ENCODE data around the gene FRMPD2.

Gene FRMPD2

GRCh38 chr10:48288661-48289060, 14.2 kb upstream of the FRMPD2 start:
- H3K18ac ChIP-seq (ENCODE audit: low read length), result no peak overlapping the region
- H2BK5ac ChIP-seq (ENCODE audit: low read length), result no peak overlapping the region
- H4K91ac ChIP-seq (ENCODE audit: low read depth, low read length, poor library complexity), result no peak overlapping the region
- no peaks in the 10 kb centered on the region for H3K79me1 ChIP-seq (ENCODE audit: low read depth, low read length)
- H3K14ac ChIP-seq (ENCODE audit: low read length), result no peak overlapping the region
- H3K27me3 ChIP-seq (ENCODE audit: control insufficient read depth in 3 of 3, insufficient read depth in 3 of 3, low read depth in 1 of 3, low read length in 3 of 3), result no peaks in the 10 kb centered on the region
- peak overlapping the region; percentile 78 for H2AFZ ChIP-seq (ENCODE audit: low read length)
- WGBS, 2 donors (ENCODE audit: extremely low coverage in 2 of 2, insufficient read length in 2 of 2, insufficient replicate concordance in 1 of 2), result no CpG with 5 or more reads among the region's 7 CpGs
- no peak overlapping the region for H2BK12ac ChIP-seq (ENCODE audit: low read length)
- no peak overlapping the region for H3K4me2 ChIP-seq (ENCODE audit: insufficient read depth, low read length, poor library complexity, severe bottlenecking)
- H3K4me3 ChIP-seq (ENCODE audit: low read length in 2 of 2), result no peak overlapping the region
- no peak overlapping the region for H2AK5ac ChIP-seq (ENCODE audit: low read depth, low read length)
- no peak overlapping the region for H3K27ac ChIP-seq (replicated peaks; ENCODE audit: low read length)
- no peak overlapping the region for H3K9ac ChIP-seq (ENCODE audit: low read depth, low read length, poor library complexity)
- H2BK15ac ChIP-seq (ENCODE audit: low read length), result no peak overlapping the region
- peaks cover 3 to 5% of the 10 kb centered on the region in 2 donors for H3K9me3 ChIP-seq (replicated peaks in 1 of 2; ENCODE audit: control insufficient read depth in 2 of 2, insufficient read depth in 1 of 2, low read depth in 1 of 2, low read length in 2 of 2)
- no peak overlapping the region for H3K4ac ChIP-seq (ENCODE audit: low read length)
- DNase-seq (ENCODE audit: low spot score), result no peak
- H3K23ac ChIP-seq (ENCODE audit: low read depth, low read length, poor library complexity), result no peak overlapping the region
- H3K4me1 ChIP-seq (ENCODE audit: control insufficient read depth in 2 of 2, insufficient read depth in 1 of 2, low read depth in 1 of 2, low read length in 2 of 2), result no peaks in the 10 kb centered on the region
- no peak overlapping the region for H2BK120ac ChIP-seq (ENCODE audit: low read depth, low read length)
- H4K8ac ChIP-seq (ENCODE audit: low read depth, low read length), result no peak overlapping the region
- no peaks in the 10 kb centered on the region for H3K36me3 ChIP-seq (replicated peaks in 1 of 2; ENCODE audit: control insufficient read depth in 2 of 2, insufficient read depth in 2 of 2, low read length in 2 of 2)

GRCh38 chr10:48287417-48288391, 13.2 kb upstream of the FRMPD2 start:
- Histone ChIP-seq H4K8ac (ENCODE audit: low read depth, low read length) (no peak overlapping the region), H3K9ac (ENCODE audit: low read depth, low read length, poor library complexity) (no peak overlapping the region), H4K91ac (ENCODE audit: low read depth, low read length, poor library complexity) (no peak overlapping the region), H3K14ac (ENCODE audit: low read length) (no peak overlapping the region), H2BK5ac (ENCODE audit: low read length) (no peak overlapping the region), H2BK120ac (ENCODE audit: low read depth, low read length) (no peak overlapping the region), H2BK15ac (ENCODE audit: low read length) (no peak overlapping the region), H3K18ac (ENCODE audit: low read length) (no peak overlapping the region), H2BK12ac (ENCODE audit: low read length) (no peak overlapping the region), H2AK5ac (ENCODE audit: low read depth, low read length) (no peak overlapping the region), H3K4ac (ENCODE audit: low read length) (no peak overlapping the region), H3K27me3 (ENCODE audit: control insufficient read depth in 3 of 3, insufficient read depth in 3 of 3, low read depth in 1 of 3, low read length in 3 of 3) (no peaks in the 10 kb centered on the region), H3K9me3 (replicated peaks in 1 of 2; ENCODE audit: control insufficient read depth in 2 of 2, insufficient read depth in 1 of 2, low read depth in 1 of 2, low read length in 2 of 2) (peaks cover 3 to 6% of the 10 kb centered on the region in 2 donors), H3K79me1 (ENCODE audit: low read depth, low read length) (no peaks in the 10 kb centered on the region), H3K4me1 (ENCODE audit: control insufficient read depth in 2 of 2, insufficient read depth in 1 of 2, low read depth in 1 of 2, low read length in 2 of 2) (no peaks in the 10 kb centered on the region), H3K23ac (ENCODE audit: low read depth, low read length, poor library complexity) (no peak overlapping the region), H3K27ac (replicated peaks; ENCODE audit: low read length) (no peak overlapping the region), H3K4me3 (ENCODE audit: low read length in 2 of 2) (no peak overlapping the region), H2AFZ (ENCODE audit: low read length) (peak overlapping the region; percentile 78), H3K4me2 (ENCODE audit: insufficient read depth, low read length, poor library complexity, severe bottlenecking) (no peak overlapping the region), H3K36me3 (replicated peaks in 1 of 2; ENCODE audit: control insufficient read depth in 2 of 2, insufficient read depth in 2 of 2, low read length in 2 of 2) (no peaks in the 10 kb centered on the region)
- WGBS, 2 donors (ENCODE audit: extremely low coverage in 2 of 2, insufficient read length in 2 of 2, insufficient replicate concordance in 1 of 2), result no CpG with 5 or more reads among the region's 13 CpGs
- no peak for DNase-seq (ENCODE audit: low spot score)

- WGBS, 2 donors (ENCODE audit: extremely low coverage in 2 of 2, insufficient read length in 2 of 2, insufficient replicate concordance in 1 of 2), result no CpG with 5 or more reads among the region's 1 CpG
- no peak for DNase-seq (ENCODE audit: low spot score)
- peaks cover 3 to 6% of the 10 kb centered on the region in 2 donors for H3K9me3 ChIP-seq (replicated peaks in 1 of 2; ENCODE audit: control insufficient read depth in 2 of 2, insufficient read depth in 1 of 2, low read depth in 1 of 2, low read length in 2 of 2)
- no peak overlapping the region for H3K14ac ChIP-seq (ENCODE audit: low read length)
- H2BK120ac ChIP-seq (ENCODE audit: low read depth, low read length), result no peak overlapping the region
- no peaks in the 10 kb centered on the region for H3K79me1 ChIP-seq (ENCODE audit: low read depth, low read length)
- H2BK5ac ChIP-seq (ENCODE audit: low read length), result no peak overlapping the region
- no peaks in the 10 kb centered on the region for H3K4me1 ChIP-seq (ENCODE audit: control insufficient read depth in 2 of 2, insufficient read depth in 1 of 2, low read depth in 1 of 2, low read length in 2 of 2)
- no peak overlapping the region for H3K4me3 ChIP-seq (ENCODE audit: low read length in 2 of 2)
- no peak overlapping the region for H3K23ac ChIP-seq (ENCODE audit: low read depth, low read length, poor library complexity)
- no peak overlapping the region for H2BK12ac ChIP-seq (ENCODE audit: low read length)
- no peak overlapping the region for H3K4me2 ChIP-seq (ENCODE audit: insufficient read depth, low read length, poor library complexity, severe bottlenecking)
- H2BK15ac ChIP-seq (ENCODE audit: low read length), result no peak overlapping the region
- H2AK5ac ChIP-seq (ENCODE audit: low read depth, low read length), result no peak overlapping the region
- H3K9ac ChIP-seq (ENCODE audit: low read depth, low read length, poor library complexity), result no peak overlapping the region
- no peaks in the 10 kb centered on the region for H3K36me3 ChIP-seq (replicated peaks in 1 of 2; ENCODE audit: control insufficient read depth in 2 of 2, insufficient read depth in 2 of 2, low read length in 2 of 2)
- H3K4ac ChIP-seq (ENCODE audit: low read length), result no peak overlapping the region
- H3K27ac ChIP-seq (replicated peaks; ENCODE audit: low read length), result no peak overlapping the region
- no peak overlapping the region for H4K91ac ChIP-seq (ENCODE audit: low read depth, low read length, poor library complexity)
- H3K18ac ChIP-seq (ENCODE audit: low read length), result no peak overlapping the region
- no peaks in the 10 kb centered on the region for H3K27me3 ChIP-seq (ENCODE audit: control insufficient read depth in 3 of 3, insufficient read depth in 3 of 3, low read depth in 1 of 3, low read length in 3 of 3)
- no peak overlapping the region for H2AFZ ChIP-seq (ENCODE audit: low read length)
- H4K8ac ChIP-seq (ENCODE audit: low read depth, low read length), result no peak overlapping the region
These were observed 11.9 kb upstream of the FRMPD2 start for GRCh38 chr10:48286356-48286755.

GRCh38 chr10:48285710-48286109, 11.2 kb upstream of the FRMPD2 start:
- Histone ChIP-seq H4K8ac (ENCODE audit: low read depth, low read length) (no peak overlapping the region), H2BK120ac (ENCODE audit: low read depth, low read length) (no peak overlapping the region), H2BK5ac (ENCODE audit: low read length) (no peak overlapping the region), H3K36me3 (replicated peaks in 1 of 2; ENCODE audit: control insufficient read depth in 2 of 2, insufficient read depth in 2 of 2, low read length in 2 of 2) (no peaks in the 10 kb centered on the region), H3K4ac (ENCODE audit: low read length) (no peak overlapping the region), H3K9ac (ENCODE audit: low read depth, low read length, poor library complexity) (no peak overlapping the region), H2AFZ (ENCODE audit: low read length) (no peak overlapping the region), H3K14ac (ENCODE audit: low read length) (no peak overlapping the region), H3K27ac (replicated peaks; ENCODE audit: low read length) (no peak overlapping the region), H2BK15ac (ENCODE audit: low read length) (no peak overlapping the region), H2BK12ac (ENCODE audit: low read length) (no peak overlapping the region), H2AK5ac (ENCODE audit: low read depth, low read length) (no peak overlapping the region), H3K23ac (ENCODE audit: low read depth, low read length, poor library complexity) (no peak overlapping the region), H3K79me1 (ENCODE audit: low read depth, low read length) (no peaks in the 10 kb centered on the region), H3K18ac (ENCODE audit: low read length) (no peak overlapping the region), H3K9me3 (replicated peaks in 1 of 2; ENCODE audit: control insufficient read depth in 2 of 2, insufficient read depth in 1 of 2, low read depth in 1 of 2, low read length in 2 of 2) (peaks cover 3 to 6% of the 10 kb centered on the region in 2 donors), H3K4me1 (ENCODE audit: control insufficient read depth in 2 of 2, insufficient read depth in 1 of 2, low read depth in 1 of 2, low read length in 2 of 2) (no peaks in the 10 kb centered on the region), H3K27me3 (ENCODE audit: control insufficient read depth in 3 of 3, insufficient read depth in 3 of 3, low read depth in 1 of 3, low read length in 3 of 3) (no peaks in the 10 kb centered on the region), H3K4me3 (ENCODE audit: low read length in 2 of 2) (no peak overlapping the region), H4K91ac (ENCODE audit: low read depth, low read length, poor library complexity) (no peak overlapping the region), H3K4me2 (ENCODE audit: insufficient read depth, low read length, poor library complexity, severe bottlenecking) (no peak overlapping the region)
- WGBS, 2 donors (ENCODE audit: extremely low coverage in 2 of 2, insufficient read length in 2 of 2, insufficient replicate concordance in 1 of 2), result no CpG with 5 or more reads among the region's 5 CpGs
- DNase-seq (ENCODE audit: low spot score), result no peak

Data from neuronal stem cell (in vitro differentiated cells).